SW480 (cell line): Measurements from ENCODE around the gene ILDR1.
"Not testable (repeated sequence)": the region's sequence is repeated elsewhere in the genome, so short reads cannot be mapped to it uniquely, and the experiment has no call there.

Experiments
- DNase-seq: peaks from one replicate; pipeline ENCODE4 v3.0.0-alpha.2; 2016; ENCODE audit warnings: low spot score

ILDR1 gene

GRCh38 chr3:122021811-122022401, at the start of gene ILDR1:
TSS of gene ILDR1 (minus strand) at chr3:122022247. CDS start at chr3:122022077, 170 bp downstream.
- DNase-seq, result peak; percentile 72

GRCh38 chr3:122067588-122068240, 45.7 kb upstream of the ILDR1 start:
- no peak for DNase-seq

- DNase-seq, result no peak
These were observed 45.1 kb upstream of the ILDR1 start for GRCh38 chr3:122067214-122067550.

GRCh38 chr3:122066331-122067213, 44.5 kb upstream of the ILDR1 start:
- no peak for DNase-seq

GRCh38 chr3:122064326-122064725, 42.3 kb upstream of the ILDR1 start:
- DNase-seq, result no peak

GRCh38 chr3:122063908-122064307, 41.9 kb upstream of the ILDR1 start:
- DNase-seq, result no peak

GRCh38 chr3:122060040-122060698, 38.1 kb upstream of the ILDR1 start:
- no peak for DNase-seq

GRCh38 chr3:122058294-122058693, 36.2 kb upstream of the ILDR1 start:
- no peak for DNase-seq

- no peak for DNase-seq
These were observed 35.6 kb upstream of the ILDR1 start for GRCh38 chr3:122057671-122058070.

- no peak for DNase-seq
These were observed 33.2 kb upstream of the ILDR1 start, which contains the start of gene CD86 for GRCh38 chr3:122055215-122055614. TSS of gene CD86 (plus strand) at chr3:122055362. CDS start at chr3:122055490, 128 bp downstream.

- DNase-seq, result no peak
These were observed 30.9 kb upstream of the ILDR1 start for GRCh38 chr3:122052968-122053367.

GRCh38 chr3:122047773-122048172, 25.7 kb upstream of the ILDR1 start:
- DNase-seq, result not testable (repeated sequence)

GRCh38 chr3:122047296-122047695, 25.2 kb upstream of the ILDR1 start:
- not testable (repeated sequence) for DNase-seq

- DNase-seq, result no peak
These were observed 11.0 kb upstream of the ILDR1 start for GRCh38 chr3:122033023-122033422.

GRCh38 chr3:122032531-122032930, 10.5 kb upstream of the ILDR1 start:
- no peak for DNase-seq

GRCh38 chr3:122031123-122031468, 9.0 kb upstream of the ILDR1 start:
- DNase-seq, result no peak

- DNase-seq, result peak; percentile 17
These were observed 8.5 kb upstream of the ILDR1 start for GRCh38 chr3:122030381-122031122.

GRCh38 chr3:122025296-122025695, 3.2 kb upstream of the ILDR1 start:
- no peak for DNase-seq

GRCh38 chr3:122024800-122025199, 2.8 kb upstream of the ILDR1 start:
- no peak for DNase-seq

- DNase-seq, result no peak
These were observed 1.4 kb upstream of the ILDR1 start for GRCh38 chr3:122023335-122023910.

GRCh38 chr3:122021037-122021436, 1.0 kb downstream of the ILDR1 start:
- DNase-seq, result peak; percentile 17
